ENCODE results near the gene CNTNAP2.
"Not testable (repeated sequence)": the region's sequence is repeated elsewhere in the genome, so short reads cannot be mapped to it uniquely, and the experiment has no call there.

Gene CNTNAP2

DNA sequence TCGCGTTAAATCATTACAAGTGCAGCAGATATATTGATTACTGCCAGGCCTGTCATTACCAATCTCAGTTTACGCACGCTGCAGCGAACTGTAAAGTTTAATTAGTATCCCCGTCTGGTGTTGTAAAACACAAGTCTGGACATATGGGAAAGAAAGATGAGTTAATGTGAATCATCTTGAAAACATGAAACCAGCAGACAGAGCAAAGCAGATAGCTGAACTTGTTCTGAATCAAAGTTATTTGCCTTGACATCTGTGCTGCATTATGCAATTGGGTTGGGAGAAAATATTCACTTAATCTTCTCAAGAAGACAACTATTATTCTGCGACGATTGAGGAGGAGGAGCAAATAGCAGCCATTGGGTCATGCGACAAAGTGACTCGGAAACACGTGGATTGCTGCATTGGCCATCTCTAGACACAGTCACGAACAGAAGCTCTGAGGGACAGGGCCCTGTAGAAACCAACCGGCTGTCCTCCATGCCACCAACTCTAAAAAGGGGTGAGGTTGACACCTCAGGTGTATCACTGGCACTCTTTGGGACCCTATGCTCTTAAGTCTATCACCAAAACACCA lies 2317.7 kb downstream of the CNTNAP2 start:
- DNase-seq (ENCODE audit: extremely low read depth in 1 of 2, low read depth in 1 of 2): no peak

DNA sequence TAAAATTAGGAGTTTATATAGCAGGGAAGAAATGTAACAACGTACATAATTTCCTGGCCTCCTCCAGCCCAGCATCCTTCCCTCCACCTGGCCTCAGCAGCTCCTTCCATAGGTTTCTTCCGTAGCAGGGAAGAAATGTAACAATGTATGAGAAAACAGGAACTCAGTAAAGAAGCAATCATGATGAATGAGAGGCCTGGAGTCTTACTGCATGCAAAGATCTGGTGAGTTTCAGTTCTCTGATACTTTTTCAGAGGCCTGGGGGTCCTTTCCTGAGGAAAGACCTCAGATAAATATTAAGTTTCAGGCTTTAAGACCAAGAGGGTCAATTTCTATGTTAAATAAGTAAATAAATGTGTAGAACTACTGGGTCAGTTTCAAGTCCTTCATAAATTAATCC lies 2318.3 kb downstream of the CNTNAP2 start:
- no peak for DNase-seq (ENCODE audit: extremely low read depth in 1 of 2, low read depth in 1 of 2)

DNA sequence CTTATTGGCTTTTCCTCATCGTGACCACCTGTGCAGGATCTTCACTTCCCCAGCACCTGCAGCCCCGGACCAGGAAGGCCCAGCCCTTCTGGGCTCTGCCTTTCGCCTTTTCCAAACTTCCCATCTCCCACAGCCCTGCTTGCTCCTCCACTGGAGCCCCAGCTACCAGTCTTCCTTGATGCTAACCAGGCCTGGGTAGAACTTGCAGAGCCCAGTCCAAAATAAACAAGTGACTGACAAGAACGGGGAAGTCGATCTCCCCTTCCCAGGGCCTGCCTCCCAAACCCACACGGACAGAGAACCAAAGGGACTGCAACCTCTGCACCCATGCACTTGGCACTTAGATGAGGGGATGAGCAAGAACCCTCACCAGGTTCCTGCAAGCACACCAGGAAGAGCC lies 2319.1 kb downstream of the CNTNAP2 start:
- DNase-seq (ENCODE audit: extremely low read depth in 1 of 2, low read depth in 1 of 2): no peak

DNA sequence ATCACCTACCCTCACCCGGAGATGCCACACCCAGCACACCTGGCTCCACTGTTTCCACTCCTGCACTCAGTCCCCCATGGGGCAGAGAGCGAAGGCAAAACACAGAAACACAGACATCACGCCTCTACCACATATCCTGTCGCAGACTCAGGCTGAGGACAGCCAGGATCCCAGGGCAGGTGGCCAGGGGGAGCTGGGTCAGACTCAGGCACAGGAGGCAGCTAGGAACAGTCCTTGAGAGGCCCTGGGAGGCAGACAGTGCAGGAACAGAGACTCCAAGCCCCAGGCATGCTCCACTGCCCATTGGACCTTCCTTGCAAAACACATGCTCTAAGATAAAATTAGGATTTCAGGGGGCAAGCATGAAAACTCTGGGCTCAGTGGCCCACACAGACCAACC lies 2319.5 kb downstream of the CNTNAP2 start:
- no peak for DNase-seq (ENCODE audit: extremely low read depth in 1 of 2, low read depth in 1 of 2)

DNA sequence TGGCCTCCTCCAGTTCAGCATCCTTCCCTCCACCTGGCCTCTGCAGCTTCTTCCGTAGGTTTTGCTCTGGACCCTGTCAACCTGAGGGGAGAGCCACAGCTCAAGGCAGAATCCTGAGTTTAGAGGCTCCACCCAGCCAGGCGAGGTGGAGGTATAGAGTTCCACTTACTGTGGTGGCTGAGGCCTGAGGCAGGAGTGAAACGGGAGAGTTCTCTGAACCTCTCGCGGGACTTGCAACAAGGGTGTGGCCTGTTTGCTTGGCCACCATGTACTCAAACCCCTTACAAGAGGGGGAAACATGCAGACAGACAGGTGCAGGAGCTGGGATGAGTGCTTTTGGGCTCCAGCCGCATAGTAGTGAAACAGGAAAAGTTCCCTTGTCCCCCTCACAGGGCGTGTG lies 2320.0 kb downstream of the CNTNAP2 start:
- no peak for DNase-seq (ENCODE audit: extremely low read depth in 1 of 2, low read depth in 1 of 2)

DNA sequence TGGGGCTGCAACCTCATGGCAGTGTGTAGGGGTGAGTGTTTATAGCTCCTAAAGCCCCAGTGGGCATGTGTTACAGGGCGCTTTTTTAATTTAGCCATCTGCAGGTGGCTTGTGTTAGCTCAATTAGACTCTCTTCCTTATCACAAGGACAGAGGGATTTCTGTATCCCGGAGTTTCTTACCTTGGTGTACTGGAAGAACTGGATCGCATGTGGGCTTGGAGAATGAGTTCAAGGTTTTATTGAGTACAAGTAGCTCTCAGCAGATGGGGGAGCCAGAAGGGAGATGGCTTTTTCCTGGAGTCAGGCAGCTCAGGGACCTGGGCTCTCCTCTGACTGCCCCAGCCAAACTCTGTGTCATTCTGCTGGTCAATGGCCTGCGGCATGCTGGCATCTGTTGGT lies 2320.4 kb downstream of the CNTNAP2 start:
- no peak for DNase-seq (ENCODE audit: extremely low read depth in 1 of 2, low read depth in 1 of 2)

DNA sequence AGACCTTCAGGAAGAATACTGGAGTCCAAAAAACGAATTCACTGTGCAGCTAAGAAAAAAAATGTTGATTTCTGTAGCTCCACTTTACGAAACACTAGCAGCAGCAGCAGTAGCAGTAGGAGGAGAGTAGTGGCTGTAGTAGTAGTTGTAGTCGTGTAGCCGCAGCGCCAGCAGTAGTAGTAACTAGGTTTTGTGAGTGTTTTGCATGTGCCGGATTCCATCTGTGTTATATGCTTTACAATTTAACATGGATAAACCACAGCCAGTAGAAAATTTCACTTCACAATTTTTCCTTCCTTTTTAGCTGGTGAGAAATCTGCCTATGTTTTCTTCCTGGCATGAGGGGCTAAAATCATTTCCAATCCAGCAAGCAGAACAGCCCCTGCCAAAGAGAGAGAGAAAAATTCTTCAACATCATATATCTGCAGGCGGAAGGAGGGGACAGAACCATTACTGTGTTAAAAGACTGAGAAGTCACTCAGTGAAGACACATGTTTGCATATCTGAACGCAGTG lies 2325.6 kb downstream of the CNTNAP2 start:
- no peak for DNase-seq (ENCODE audit: extremely low read depth in 1 of 2, low read depth in 1 of 2)

DNA sequence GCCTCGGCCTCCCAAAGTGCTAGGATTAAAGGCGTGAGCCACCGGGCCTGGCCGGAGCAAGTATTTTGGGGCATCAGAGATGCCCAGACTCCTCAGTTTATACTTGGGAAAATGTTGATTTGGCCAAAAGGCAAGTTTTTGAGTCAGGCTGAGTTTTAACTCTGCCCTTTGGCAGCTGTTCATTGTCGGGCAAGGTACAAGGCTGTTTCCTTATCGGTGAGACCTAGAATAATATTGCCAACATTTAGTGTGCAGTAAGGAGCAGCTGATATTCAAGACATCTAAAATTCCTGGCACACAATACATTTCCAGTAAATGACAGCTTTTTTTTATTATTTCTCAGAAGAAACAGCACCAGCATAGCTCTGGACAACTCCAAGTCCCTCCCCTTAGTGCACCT lies 2326.3 kb downstream of the CNTNAP2 start:
- DNase-seq (ENCODE audit: extremely low read depth in 1 of 2, low read depth in 1 of 2): no peak

DNA sequence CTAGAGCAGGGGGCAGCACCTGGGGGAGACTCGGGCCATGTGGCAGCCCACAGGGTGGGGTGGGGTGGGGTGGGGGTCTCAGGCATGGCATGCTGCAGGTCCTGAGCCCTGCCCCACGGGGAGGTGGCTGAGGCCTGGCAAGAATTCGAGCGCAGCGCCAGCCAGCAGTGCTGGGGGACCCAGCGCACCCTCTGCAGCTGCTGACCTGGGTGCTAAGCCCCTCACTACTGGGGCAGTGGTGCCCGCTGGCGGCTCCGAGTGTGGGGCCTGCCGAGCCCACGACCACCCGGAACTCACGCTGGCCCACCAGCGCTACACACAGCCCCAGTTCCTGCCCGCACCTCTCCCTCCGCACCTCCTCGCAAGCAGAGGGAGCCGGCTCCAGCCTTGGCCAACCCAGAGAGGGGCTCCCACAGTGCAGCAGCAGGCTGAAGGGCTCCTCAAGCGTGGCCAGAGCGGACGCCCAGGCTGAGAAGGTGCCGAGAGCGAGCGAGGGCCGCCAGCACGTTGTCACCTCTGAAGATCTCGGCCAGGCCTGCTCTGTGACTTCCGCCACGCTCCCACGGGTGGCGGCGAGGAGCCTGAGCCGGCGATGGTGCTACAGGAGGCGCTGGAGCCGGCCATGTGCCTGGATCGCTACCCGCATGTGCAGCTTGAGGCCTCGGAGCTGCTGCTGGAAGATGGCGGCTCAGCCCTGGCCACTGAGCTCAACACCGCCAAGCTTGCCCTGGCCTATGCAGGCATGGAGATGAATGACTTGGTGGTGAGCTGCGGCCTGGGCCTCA lies 2328.9 kb downstream of the CNTNAP2 start:
- DNase-seq (ENCODE audit: extremely low read depth in 1 of 2, low read depth in 1 of 2): no peak

DNA sequence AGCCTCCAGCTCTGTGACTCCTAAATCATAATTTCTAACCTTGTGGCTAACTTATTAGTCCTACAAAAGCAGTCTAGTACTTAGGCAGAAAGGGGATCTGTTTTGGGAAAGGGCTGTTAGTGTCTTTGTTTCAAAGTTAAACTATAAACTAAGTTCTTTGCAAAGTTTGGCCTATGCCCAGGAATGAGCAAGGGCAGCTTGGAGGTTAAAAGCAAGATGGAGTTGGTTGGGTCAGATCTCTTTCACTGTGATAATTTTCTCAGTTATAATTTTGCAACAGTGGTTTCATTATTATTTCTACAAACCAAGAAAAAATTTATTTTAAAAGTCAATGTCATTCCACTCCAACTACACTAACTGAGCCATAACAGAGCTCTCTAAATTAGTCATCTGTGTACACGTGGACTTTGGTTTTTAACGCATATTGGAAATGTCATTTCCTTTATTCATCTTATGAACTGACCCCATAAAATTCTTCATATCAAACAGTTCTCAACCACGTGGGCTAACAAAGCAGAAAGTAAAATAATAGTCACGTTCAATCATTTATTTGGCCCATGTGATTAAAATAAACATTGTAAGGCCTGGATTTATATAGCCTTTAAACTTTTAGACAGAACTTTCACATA lies 2330.7 kb downstream of the CNTNAP2 start:
- DNase-seq (ENCODE audit: extremely low read depth in 1 of 2, low read depth in 1 of 2): no peak

DNA sequence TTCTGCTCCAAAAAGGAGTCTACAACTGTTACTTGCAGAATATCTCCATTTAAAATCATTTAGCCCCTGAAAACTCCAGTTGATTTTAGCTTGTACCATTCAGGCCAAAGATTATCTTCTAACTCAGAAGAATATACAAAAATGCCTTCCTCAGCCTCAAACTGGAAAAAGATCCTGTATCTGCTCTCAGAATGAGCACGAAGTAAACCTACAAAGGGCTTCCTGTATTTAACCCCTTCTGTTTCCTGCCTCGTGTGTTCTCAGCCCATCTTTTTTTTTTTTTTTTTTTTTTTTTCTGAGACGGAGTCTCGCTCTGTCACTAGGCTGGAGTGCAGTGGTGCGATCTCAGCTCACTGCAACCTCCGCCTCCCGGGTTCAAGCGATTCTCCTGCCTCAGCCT lies 2334.9 kb downstream of the CNTNAP2 start:
- DNase-seq (ENCODE audit: extremely low read depth in 1 of 2, low read depth in 1 of 2): not testable (repeated sequence)

DNA sequence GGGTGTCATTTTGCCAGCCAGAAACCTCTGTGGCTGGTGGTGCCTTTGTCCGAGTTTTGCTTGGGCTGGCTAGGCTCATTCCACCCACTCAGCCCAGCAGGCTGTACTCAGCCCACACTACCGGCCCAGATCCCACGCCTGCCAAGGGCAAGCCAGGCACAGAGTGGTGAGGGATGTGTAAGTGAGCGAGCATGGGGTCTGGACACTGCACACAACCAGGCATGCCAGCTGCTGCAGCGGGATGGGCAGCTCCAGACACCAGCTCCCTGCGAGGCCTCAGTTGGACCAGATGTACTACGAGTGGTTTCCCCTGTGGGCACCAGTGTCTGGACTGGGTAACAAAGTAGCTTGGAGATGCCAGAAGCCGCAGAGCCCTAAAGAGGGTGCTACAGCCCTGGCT lies 2339.8 kb downstream of the CNTNAP2 start:
- no peak for DNase-seq (ENCODE audit: extremely low read depth in 1 of 2, low read depth in 1 of 2)

DNA sequence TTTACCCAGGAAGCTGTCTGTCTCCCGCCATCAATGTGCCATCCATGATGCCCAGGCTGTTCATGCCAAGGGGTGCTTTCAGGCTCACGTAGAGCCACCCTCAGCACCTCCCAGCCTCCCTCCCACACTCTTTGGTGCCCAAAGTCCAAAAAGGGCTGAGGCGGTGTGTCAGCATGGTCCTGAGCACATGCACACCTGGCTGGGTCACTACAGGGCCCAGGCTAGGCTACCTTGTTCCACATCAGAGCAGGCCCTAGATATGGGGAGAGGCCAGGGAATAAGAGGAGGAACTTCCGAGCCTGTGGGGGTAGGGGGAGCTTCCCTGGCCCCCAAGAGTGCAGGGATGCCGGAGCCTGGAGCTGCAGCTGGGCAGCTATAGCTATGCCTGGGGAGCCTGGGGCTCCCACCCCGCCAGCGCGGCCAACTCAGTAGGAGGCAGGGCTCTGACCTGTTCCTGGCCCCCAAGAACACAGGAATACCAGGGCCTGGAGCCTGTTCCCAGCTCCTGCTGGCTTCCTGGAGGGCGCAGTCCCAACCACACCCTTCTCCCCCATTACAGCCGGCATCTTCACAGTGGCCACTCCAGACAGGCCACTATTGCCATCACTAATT lies 2340.8 kb downstream of the CNTNAP2 start:
- DNase-seq (ENCODE audit: extremely low read depth in 1 of 2, low read depth in 1 of 2): no peak

DNA sequence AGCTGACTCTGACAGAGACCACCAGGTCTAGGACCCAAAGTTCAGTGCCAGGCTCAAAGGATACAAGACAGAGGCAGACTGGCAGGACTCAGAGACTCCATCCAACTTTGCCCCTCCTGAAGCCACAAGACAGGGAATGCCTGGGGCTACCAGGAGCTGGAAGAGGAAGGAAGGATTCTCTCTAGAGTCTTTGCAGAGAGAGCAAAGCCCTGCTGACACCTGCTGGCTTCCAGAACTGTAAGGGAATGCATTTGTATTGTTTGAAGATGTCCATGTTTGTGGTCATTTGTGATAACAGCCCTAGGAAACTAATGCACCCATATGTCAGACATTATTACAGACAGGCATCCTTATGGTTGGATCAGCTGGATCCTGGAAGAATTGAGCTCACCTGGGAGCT lies 2341.7 kb downstream of the CNTNAP2 start:
- DNase-seq (ENCODE audit: extremely low read depth in 1 of 2, low read depth in 1 of 2): no peak

DNA sequence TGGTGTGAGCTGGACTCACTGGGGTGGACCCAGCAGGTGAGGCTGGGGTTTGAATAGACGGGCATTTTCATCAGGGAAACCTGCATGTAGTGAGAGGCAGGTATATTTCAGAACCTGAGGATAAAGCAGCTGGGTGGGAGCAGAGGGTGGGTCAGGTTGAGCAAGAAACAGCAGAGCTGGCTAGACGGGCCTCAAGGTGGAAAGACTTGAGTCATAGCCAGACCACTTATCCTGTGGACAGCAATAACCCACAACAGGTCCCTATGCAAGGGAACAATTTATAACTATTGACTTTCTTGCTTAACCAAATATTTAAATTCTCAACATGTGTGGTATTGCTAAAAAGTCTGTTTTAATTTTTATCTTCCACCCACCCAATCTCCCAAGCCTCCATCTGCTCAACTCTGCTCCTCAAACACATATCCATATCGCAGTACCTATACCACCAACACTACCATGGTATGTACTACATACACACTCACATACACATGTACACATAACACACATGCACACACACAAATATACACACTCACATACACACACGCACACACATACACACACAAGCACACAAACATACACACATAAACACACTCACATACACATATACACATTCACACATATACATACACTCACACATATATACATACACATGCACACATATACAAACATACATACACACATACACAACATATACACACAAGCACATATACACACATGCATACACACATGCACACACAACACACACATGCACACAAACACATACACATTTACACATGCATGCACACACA lies 2345.0 kb downstream of the CNTNAP2 start:
- DNase-seq (ENCODE audit: extremely low read depth in 1 of 2, low read depth in 1 of 2): no peak

DNA sequence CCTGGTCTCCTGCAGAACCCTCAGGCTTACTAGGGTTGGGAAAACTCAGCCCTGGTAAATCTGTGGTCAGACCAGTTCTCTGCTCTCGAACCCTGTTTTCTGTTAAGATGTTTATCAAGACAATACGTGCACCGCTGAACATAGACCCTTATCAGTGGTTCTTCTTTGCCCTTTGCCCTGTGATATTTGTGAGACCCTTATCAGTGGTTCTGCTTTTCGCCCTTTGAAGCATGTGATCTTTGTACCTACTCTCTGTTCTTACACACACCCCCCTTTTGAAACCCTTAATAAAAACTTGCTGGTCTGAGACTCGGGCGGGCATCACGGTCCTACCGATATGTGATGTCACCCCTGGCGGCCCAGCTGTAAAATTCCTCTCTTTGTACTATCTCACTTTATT lies 2346.2 kb downstream of the CNTNAP2 start:
- DNase-seq (ENCODE audit: extremely low read depth in 1 of 2, low read depth in 1 of 2): not testable (repeated sequence)

DNA sequence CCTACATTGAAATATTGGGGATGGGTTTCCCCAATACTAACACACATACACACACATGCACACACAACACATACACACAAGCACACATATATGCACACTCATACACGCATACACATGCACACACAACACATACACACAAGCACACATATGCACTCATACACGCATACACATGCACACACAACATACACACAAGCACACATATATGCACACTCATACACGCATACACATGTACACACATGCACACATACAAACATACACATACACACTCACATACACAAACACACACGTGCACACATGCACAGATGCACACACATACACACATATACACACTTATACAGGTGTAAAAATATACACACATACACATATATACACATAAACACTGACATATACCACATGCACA lies 2346.6 kb downstream of the CNTNAP2 start:
- no peak for DNase-seq (ENCODE audit: extremely low read depth in 1 of 2, low read depth in 1 of 2)

DNA sequence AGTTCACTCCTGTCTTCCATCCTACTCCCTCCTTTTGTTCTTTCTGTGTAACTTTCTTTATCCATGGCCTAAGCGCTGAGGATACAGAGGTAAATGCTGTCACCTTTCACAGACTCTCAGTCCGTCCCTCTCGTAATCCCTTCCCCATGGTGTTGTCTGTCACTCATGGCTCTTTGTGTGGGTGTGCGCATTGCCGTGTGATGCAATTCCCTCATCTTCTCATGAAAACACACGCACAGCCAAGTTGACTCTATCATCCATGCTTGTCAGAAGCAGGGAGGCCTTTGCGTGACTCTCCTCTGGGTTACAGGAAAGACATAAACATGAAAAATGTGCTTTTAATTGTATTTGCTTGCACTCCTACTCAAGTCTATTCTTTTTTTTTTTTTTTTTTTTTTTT lies 2348.3 kb downstream of the CNTNAP2 start:
- no peak for DNase-seq (ENCODE audit: extremely low read depth in 1 of 2, low read depth in 1 of 2)

DNA sequence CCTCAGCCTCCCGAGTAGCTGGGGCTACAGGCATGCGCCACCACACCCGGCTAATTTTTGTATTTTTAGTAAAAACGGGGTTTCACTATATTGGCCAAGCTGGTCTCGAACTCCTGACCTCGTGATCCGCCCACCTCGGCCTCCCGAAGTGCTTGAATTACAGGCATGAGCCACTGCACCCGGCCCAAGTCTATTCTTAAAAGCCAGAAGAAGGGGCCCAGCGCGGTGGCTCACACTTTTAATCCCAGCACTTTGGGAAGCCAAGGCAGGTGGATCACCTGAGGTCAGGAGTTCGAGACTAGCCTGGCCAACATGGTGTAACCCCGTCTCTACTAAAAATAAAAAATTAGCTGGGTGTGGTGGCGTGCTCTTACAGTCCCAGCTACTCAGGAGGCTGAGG lies 2348.8 kb downstream of the CNTNAP2 start:
- DNase-seq (ENCODE audit: extremely low read depth in 1 of 2, low read depth in 1 of 2): not testable (repeated sequence)

DNA sequence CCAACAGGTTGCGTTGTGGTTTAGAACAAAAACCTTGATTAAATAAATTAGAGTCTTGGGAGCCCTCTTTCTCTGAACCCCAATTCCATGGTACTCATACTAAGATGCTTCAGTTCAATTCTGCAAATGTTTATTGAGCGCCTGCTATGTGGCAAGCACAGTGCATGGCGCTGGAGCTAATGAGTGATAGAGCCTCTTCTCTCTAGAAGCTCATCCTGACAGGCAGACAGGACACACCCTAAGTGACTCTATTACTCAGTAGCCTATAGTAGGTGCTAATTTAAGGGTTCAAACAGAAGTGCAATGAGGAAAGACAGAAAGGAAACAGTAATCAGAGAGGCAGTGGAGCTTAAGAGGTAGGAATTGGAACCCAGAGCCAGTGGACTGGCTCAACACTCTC lies 2349.5 kb downstream of the CNTNAP2 start:
- no peak for DNase-seq (ENCODE audit: extremely low read depth in 1 of 2, low read depth in 1 of 2)

DNA sequence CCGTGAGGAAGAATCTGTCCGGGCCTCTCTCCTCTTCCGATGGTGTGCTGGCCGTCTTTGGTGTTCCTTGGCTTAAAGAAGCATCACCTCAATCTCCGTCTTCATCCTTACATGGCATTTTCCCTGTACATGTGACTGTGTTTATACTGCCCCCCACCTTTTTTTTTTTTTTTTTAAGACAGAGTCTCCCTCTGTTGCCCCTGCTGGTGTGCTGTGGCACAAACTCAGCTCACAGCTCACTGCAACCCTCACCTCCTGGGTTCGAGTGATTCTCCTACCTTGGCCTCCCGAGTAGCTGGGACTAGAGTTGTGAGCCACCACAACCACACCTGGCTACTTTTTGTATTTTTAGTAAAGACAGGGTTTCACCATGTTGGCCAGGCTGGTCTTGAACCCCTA lies 2352.1 kb downstream of the CNTNAP2 start:
- no peak for DNase-seq (ENCODE audit: extremely low read depth in 1 of 2, low read depth in 1 of 2)
